HFFc6 (cell line): ENCODE results near the gene MOB2. TPM values are rescaled to one million over a fixed set of nuclear protein-coding genes. Genes with fewer than 3 reads are reported as not detected.

Experiments used
- DNase-seq: peaks from one replicate; pipeline ENCODE4 v3.0.0-alpha.2; 2018
- H3K27ac Mint-ChIP-seq: 2 replicates; pipeline ENCODE4 v1.8.0; 2020; ENCODE audit warnings: mild to moderate bottlenecking, mixed read lengths
- H3K27me3 Mint-ChIP-seq: 2 replicates; pipeline ENCODE4 v1.8.0; 2021; ENCODE audit warnings: mild to moderate bottlenecking, moderate library complexity, mixed read lengths; ENCODE audit not compliant: insufficient read depth
- H3K36me3 Mint-ChIP-seq: 2 replicates; pipeline ENCODE4 v1.8.0; 2021; ENCODE audit warnings: low read depth, mixed read lengths
- H3K4me1 Mint-ChIP-seq: 2 replicates; pipeline ENCODE4 v1.8.0; 2020; ENCODE audit warnings: low read depth, mixed read lengths
- H3K4me3 Mint-ChIP-seq: 2 replicates; pipeline ENCODE4 v1.8.0; 2020; ENCODE audit warnings: mild to moderate bottlenecking, moderate library complexity, mixed read lengths
- H3K9me3 Mint-ChIP-seq: 2 replicates; pipeline ENCODE4 v1.8.0; 2020; ENCODE audit warnings: mild to moderate bottlenecking, mixed read lengths
- total RNA-seq, 6 experiments: library from RNA; stranded (reverse); fragmentation: NEBNext Ultra II Directional; extraction: Animal tissue kit (Norgen Biotek cat#: 25700); gene quantifications; 2 replicates in 1 of 6; 3 replicates in 5 of 6; pipeline ENCODE4 v1.2.3, GENCODE V29; 2021
- TF ChIP-seq, protein P1 (sequence below): fragments of 200-600 bp; sonication (generic); IDR thresholded peaks from 2 replicates; pipeline ENCODE4 v1.5.0; 2021; ENCODE audit warnings: antibody characterized with exemption, mild to moderate bottlenecking

Gene MOB2
- total RNA-seq, 6 experiments from 2014 or later: 19.6 to 27.4 (median 21.4) TPM

GRCh38 chr11:1479006-1479677 is 7.4 kb downstream of the MOB2 start:
- DNase-seq: no peak
- Mint-ChIP-seq H3K4me1 (no peaks in the 10 kb centered on the region), H3K9me3 (no peaks in the 10 kb centered on the region), H3K27me3 (no peaks in the 10 kb centered on the region; the same call in 1 of the 2 replicates), H3K36me3 (peaks cover 5% of the 10 kb centered on the region; the same call in 1 of the 2 replicates), H3K27ac (no peak overlapping the region), H3K4me3 (no peak overlapping the region)
- TF ChIP-seq, protein P1, sequence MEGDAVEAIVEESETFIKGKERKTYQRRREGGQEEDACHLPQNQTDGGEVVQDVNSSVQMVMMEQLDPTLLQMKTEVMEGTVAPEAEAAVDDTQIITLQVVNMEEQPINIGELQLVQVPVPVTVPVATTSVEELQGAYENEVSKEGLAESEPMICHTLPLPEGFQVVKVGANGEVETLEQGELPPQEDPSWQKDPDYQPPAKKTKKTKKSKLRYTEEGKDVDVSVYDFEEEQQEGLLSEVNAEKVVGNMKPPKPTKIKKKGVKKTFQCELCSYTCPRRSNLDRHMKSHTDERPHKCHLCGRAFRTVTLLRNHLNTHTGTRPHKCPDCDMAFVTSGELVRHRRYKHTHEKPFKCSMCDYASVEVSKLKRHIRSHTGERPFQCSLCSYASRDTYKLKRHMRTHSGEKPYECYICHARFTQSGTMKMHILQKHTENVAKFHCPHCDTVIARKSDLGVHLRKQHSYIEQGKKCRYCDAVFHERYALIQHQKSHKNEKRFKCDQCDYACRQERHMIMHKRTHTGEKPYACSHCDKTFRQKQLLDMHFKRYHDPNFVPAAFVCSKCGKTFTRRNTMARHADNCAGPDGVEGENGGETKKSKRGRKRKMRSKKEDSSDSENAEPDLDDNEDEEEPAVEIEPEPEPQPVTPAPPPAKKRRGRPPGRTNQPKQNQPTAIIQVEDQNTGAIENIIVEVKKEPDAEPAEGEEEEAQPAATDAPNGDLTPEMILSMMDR: no peak

GRCh38 chr11:1478544-1478943 is 8.0 kb downstream of the MOB2 start:
- Mint-ChIP-seq H3K4me3 (no peak overlapping the region), H3K36me3 (peaks cover 5% of the 10 kb centered on the region; the same call in 1 of the 2 replicates), H3K4me1 (no peaks in the 10 kb centered on the region), H3K9me3 (no peaks in the 10 kb centered on the region), H3K27me3 (no peaks in the 10 kb centered on the region; the same call in 1 of the 2 replicates), H3K27ac (no peak overlapping the region)
- TF ChIP-seq, protein P1: no peak
- no peak for DNase-seq

DNA sequence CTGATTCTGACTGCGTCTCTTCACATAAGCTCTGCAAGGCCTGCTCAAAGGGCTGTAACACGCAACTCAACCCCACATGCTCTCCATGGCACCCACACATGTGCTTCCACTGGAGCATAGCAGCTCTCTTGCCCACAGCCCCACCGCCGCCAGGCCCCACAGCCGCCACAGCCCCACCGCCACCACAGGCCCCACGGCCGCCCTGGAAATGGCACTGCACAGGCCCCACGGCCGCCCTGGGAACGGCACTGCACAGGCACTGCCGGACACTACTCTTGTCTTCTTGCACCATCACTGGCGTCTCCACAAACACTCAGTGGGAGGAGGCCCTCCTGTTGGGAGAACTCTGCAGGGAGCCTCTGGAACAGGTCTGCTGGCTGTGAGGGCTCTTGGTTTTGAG is 8.6 kb downstream of the MOB2 start:
- Mint-ChIP-seq H3K36me3 (peaks cover 5% of the 10 kb centered on the region; the same call in 1 of the 2 replicates), H3K4me1 (no peaks in the 10 kb centered on the region), H3K27ac (no peak overlapping the region), H3K9me3 (no peaks in the 10 kb centered on the region), H3K27me3 (no peaks in the 10 kb centered on the region; the same call in 1 of the 2 replicates), H3K4me3 (no peak overlapping the region)
- no peak for DNase-seq
- TF ChIP-seq, protein P1: no peak

GRCh38 chr11:1476940-1477736 is 9.4 kb downstream of the MOB2 start:
- DNase-seq: no peak
- TF ChIP-seq, protein P1: no peak
- H3K27ac Mint-ChIP-seq: no peak overlapping the region
- no peak overlapping the region for H3K4me3 Mint-ChIP-seq
- no peaks in the 10 kb centered on the region; the same call in 1 of the 2 replicates for H3K27me3 Mint-ChIP-seq
- H3K36me3 Mint-ChIP-seq: peaks cover 5% of the 10 kb centered on the region; the same call in 1 of the 2 replicates
- no peaks in the 10 kb centered on the region for H3K4me1 Mint-ChIP-seq
- no peaks in the 10 kb centered on the region for H3K9me3 Mint-ChIP-seq

DNA sequence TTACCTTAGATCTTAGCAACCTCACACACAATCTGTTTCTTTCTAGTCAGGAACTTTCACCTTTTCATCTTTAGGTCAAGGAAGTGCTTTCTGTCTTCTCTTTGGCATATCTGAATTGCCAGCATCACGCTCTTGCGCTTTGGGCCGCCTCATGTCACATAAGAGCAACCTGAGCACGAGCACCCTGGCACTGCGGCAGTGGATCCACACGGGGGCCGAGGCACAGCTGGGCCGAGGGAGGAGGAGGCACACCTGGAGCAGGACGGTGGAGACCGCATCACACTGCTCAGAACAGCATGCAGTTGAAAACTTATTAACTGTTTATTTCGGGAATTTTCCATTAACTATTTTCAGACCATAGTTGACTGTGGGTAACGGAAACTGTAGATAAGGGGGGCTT is 10.7 kb downstream of the MOB2 start:
- Mint-ChIP-seq H3K4me3 (no peak overlapping the region), H3K9me3 (no peaks in the 10 kb centered on the region), H3K36me3 (peaks cover 5% of the 10 kb centered on the region; the same call in 1 of the 2 replicates), H3K4me1 (no peaks in the 10 kb centered on the region), H3K27ac (no peak overlapping the region), H3K27me3 (no peaks in the 10 kb centered on the region; the same call in 1 of the 2 replicates)
- no peak for DNase-seq
- TF ChIP-seq, protein P1: no peak
